ENCODE data around the gene GDI2. TPM values are rescaled to one million over a fixed set of nuclear protein-coding genes. Genes with fewer than 3 reads are reported as not detected.

GDI2 gene
- total RNA-seq, 1 experiment from 2014 or later = 144 TPM

GRCh38 chr10:5805260-5805659 lies 8.0 kb downstream of the GDI2 start:
- POLR2A ChIA-PET = no interaction called here
- Histone ChIP-seq H3K27ac (ENCODE audit: low read depth, low read length) (no peak overlapping the region), H3K4me1 (ENCODE audit: control insufficient read depth in 1 of 2, insufficient read depth in 2 of 2, low read length in 2 of 2) (no peaks in the 10 kb centered on the region), H3K36me3 (ENCODE audit: control insufficient read depth in 1 of 2, insufficient read depth in 2 of 2, low read length in 2 of 2) (peaks cover 2 to 19% of the 10 kb centered on the region in 2 experiments; a peak in 3 of 4 replicates), H2AFZ (ENCODE audit: low read depth, low read length, poor library complexity, severe bottlenecking) (no peak overlapping the region), H3K9ac (ENCODE audit: low read length) (no peak overlapping the region), H3K4me2 (ENCODE audit: low read length) (no peak overlapping the region), H3K79me2 (ENCODE audit: insufficient read depth, low read length) (peaks cover 100% of the 10 kb centered on the region), H3K9me2 (ENCODE audit: insufficient read depth) (no peaks in the 10 kb centered on the region), H3K9me3 (ENCODE audit: control insufficient read depth in 1 of 2, insufficient read depth in 1 of 2, low read depth in 1 of 2, low read length in 2 of 2) (no peaks in the 10 kb centered on the region), H4K20me1 (ENCODE audit: insufficient read depth) (peaks cover 21% of the 10 kb centered on the region), H3K4me3 (replicated peaks in 1 of 2; ENCODE audit: low read depth in 1 of 2, low read length in 2 of 2) (no peak overlapping the region), H3K27me3 (ENCODE audit: insufficient read depth, low read length) (no peaks in the 10 kb centered on the region)
- CTCF ChIA-PET = no interaction called here
- BruUV-seq (replicated peaks) = no TSS peak
- DNase-seq (ENCODE audit: low read depth, low spot score) (no peak), ATAC-seq (no peak)
- RAD21 ChIA-PET (ENCODE audit: low non-redundant PET in 1 of 2, low total read pairs in 2 of 2, uncharacterized antibody in 2 of 2, unreplicated experiment in 2 of 2) = no interaction called here
- no peak for TF ChIP-seq EZH2phosphoT487 (IDR thresholded peaks at IDR 0.05; ENCODE audit: borderline replicate concordance)
- no peak for TF ChIP-seq TCF7L2 (IDR thresholded peaks at IDR 0.05; ENCODE audit: borderline replicate concordance, extremely low read depth, insufficient read depth, insufficient read length)
- no peak for TF ChIP-seq MAX (IDR thresholded peaks at IDR 0.05)
- TF ChIP-seq ZNF274 (IDR thresholded peaks at IDR 0.05; ENCODE audit: low read depth, low read length) = no peak
- no peak for TF ChIP-seq SRF (IDR thresholded peaks at IDR 0.05; ENCODE audit: low read depth)
- TF ChIP-seq ZBTB33 (IDR thresholded peaks at IDR 0.05; ENCODE audit: extremely low read depth, insufficient replicate concordance, low read length) = no peak
- TF ChIP-seq SP1 (IDR thresholded peaks at IDR 0.05; ENCODE audit: low read depth) = no peak
- TF ChIP-seq FOSL1 (IDR thresholded peaks at IDR 0.05; ENCODE audit: low read depth) = no peak
- intact Hi-C loops (cut with micrococcal nuclease) = no loop called here

DNA sequence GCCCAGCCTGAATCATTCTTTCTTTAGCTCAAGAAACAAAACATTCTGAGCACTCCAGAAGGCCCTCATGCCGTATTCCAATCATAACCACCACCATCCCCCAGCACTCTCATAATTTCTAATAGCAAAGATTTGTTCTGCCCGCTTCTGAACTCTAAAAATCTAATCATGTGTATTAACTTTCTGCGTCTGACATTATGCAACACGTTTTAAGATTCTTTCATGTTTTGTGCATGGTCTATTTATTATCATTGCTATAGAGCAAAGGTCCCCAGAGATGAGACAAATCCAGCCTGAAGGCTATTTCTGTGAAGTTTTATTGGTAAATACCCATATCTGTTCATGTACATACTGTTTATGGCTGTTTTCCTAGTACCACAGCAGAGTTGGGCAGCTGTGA lies 8.8 kb downstream of the GDI2 start:
- H3K9me2 ChIP-seq (ENCODE audit: insufficient read depth) = no peaks in the 10 kb centered on the region
- no peak overlapping the region for H3K4me3 ChIP-seq (replicated peaks in 1 of 2; ENCODE audit: low read depth in 1 of 2, low read length in 2 of 2)
- no peak for ATAC-seq
- peaks cover 100% of the 10 kb centered on the region for H3K79me2 ChIP-seq (ENCODE audit: insufficient read depth, low read length)
- no peaks in the 10 kb centered on the region for H3K4me1 ChIP-seq (ENCODE audit: control insufficient read depth in 1 of 2, insufficient read depth in 2 of 2, low read length in 2 of 2)
- H3K9ac ChIP-seq (ENCODE audit: low read length) = no peak overlapping the region
- no peak for DNase-seq (ENCODE audit: low read depth, low spot score)
- BruUV-seq (replicated peaks) = no TSS peak
- no peaks in the 10 kb centered on the region for H3K9me3 ChIP-seq (ENCODE audit: control insufficient read depth in 1 of 2, insufficient read depth in 1 of 2, low read depth in 1 of 2, low read length in 2 of 2)
- TF ChIP-seq ZBTB33 (IDR thresholded peaks at IDR 0.05; ENCODE audit: extremely low read depth, insufficient replicate concordance, low read length) (no peak), SIN3A (IDR thresholded peaks at IDR 0.05; ENCODE audit: low read depth) (no peak)
- intact Hi-C loops (cut with micrococcal nuclease) = no loop called here
- H3K36me3 ChIP-seq (ENCODE audit: control insufficient read depth in 1 of 2, insufficient read depth in 2 of 2, low read length in 2 of 2) = peaks cover 8 to 28% of the 10 kb centered on the region in 2 experiments; a peak in 3 of 4 replicates
- H3K27me3 ChIP-seq (ENCODE audit: insufficient read depth, low read length) = no peaks in the 10 kb centered on the region
- H4K20me1 ChIP-seq (ENCODE audit: insufficient read depth) = peaks cover 21% of the 10 kb centered on the region
- ChIA-PET RAD21 (ENCODE audit: low non-redundant PET in 1 of 2, low total read pairs in 2 of 2, uncharacterized antibody in 2 of 2, unreplicated experiment in 2 of 2) (no interaction called here), CTCF (no interaction called here), POLR2A (no interaction called here)
- no peak overlapping the region for H3K4me2 ChIP-seq (ENCODE audit: low read length)
- no peak overlapping the region for H3K27ac ChIP-seq (ENCODE audit: low read depth, low read length)
- H2AFZ ChIP-seq (ENCODE audit: low read depth, low read length, poor library complexity, severe bottlenecking) = no peak overlapping the region
